Osteoblast (primary cell): ENCODE results near the gene B4GALT3. TPM values are rescaled to one million over a fixed set of nuclear protein-coding genes. Genes with fewer than 3 reads are reported as not detected.

Source experiments
- DNase-seq: peaks from one replicate; pipeline ENCODE4 v3.0.0; 2011; ENCODE audit warnings: low spot score, mixed read lengths; ENCODE audit not compliant: insufficient read length; ENCODE audit errors: missing footprints
- H2AFZ ChIP-seq: 2 replicates; pipeline ENCODE4 v1.6.0; 2011; ENCODE audit warnings: mild to moderate bottlenecking, low read length
- H3K27ac ChIP-seq: 2 replicates; pipeline ENCODE4 v1.5.1; 2011; ENCODE audit warnings: mild to moderate bottlenecking, low read depth, low read length, moderate library complexity
- H3K27me3 ChIP-seq: 2 replicates; pipeline ENCODE4 v1.6.0; 2012; ENCODE audit warnings: mild to moderate bottlenecking, control low read depth, inconsistent platforms, low read length, moderate library complexity; ENCODE audit not compliant: insufficient read depth
- H3K36me3 ChIP-seq: 2 replicates; pipeline ENCODE4 v1.5.1; 2011; ENCODE audit warnings: mild to moderate bottlenecking, low read length, control low read depth, moderate library complexity; ENCODE audit not compliant: insufficient read depth
- H3K4me1 ChIP-seq: 2 replicates; pipeline ENCODE4 v1.5.1; 2011; ENCODE audit warnings: mild to moderate bottlenecking, low read length, control low read depth, moderate library complexity; ENCODE audit not compliant: insufficient read depth
- H3K4me2 ChIP-seq: 2 replicates; pipeline ENCODE4 v1.6.0; 2011; ENCODE audit warnings: mild to moderate bottlenecking, low read length; ENCODE audit not compliant: insufficient read depth
- H3K4me3 ChIP-seq: fragments of 200-600 bp; sonication (generic); 3 replicates; pipeline ENCODE4 v1.5.1; 2012; ENCODE audit warnings: mild to moderate bottlenecking, low read length, inconsistent platforms; ENCODE audit not compliant: insufficient read depth
- H3K79me2 ChIP-seq: 2 replicates; pipeline ENCODE4 v1.6.0; 2012; ENCODE audit warnings: mild to moderate bottlenecking, low read length, control low read depth, inconsistent platforms; ENCODE audit not compliant: insufficient read depth
- H3K9me3 ChIP-seq: 2 replicates; pipeline ENCODE4 v1.5.1; 2011; ENCODE audit warnings: low read depth, low read length, control low read depth
- H4K20me1 ChIP-seq: 2 replicates; pipeline ENCODE4 v1.6.0; 2012; ENCODE audit warnings: mild to moderate bottlenecking, low read length, control low read depth; ENCODE audit not compliant: insufficient read depth
- CTCF ChIP-seq: IDR thresholded peaks from 2 replicates; pipeline ENCODE4 v1.5.1; 2011; ENCODE audit warnings: mild to moderate bottlenecking, low read depth, low read length, moderate library complexity; ENCODE audit errors: extremely low read depth
- total RNA-seq: library from RNA; depleted of rRNA; stranded (reverse); fragments of >200 nt; gene quantifications from 2 replicates; pipeline ENCODE4 v1.2.3, GENCODE V29; 2012

Gene B4GALT3
- total RNA-seq, 1 donor: 18.5 TPM

GRCh38 chr1:161165742-161166668, 11.3 kb downstream of the B4GALT3 start, which contains the start of gene PPOX:
TSS of gene PPOX (plus strand) at chr1:161166426. CDS start at chr1:161166848, 422 bp downstream.
- Histone ChIP-seq H3K27me3 (no peaks in the 10 kb centered on the region), H3K36me3 (peaks cover 46% of the 10 kb centered on the region), H3K9me3 (no peaks in the 10 kb centered on the region), H3K4me1 (peaks cover 15% of the 10 kb centered on the region), H2AFZ (peak within 1 kb of the TSS; percentile 88), H3K4me2 (peak within 1 kb of the TSS; percentile 92), H3K4me3 (peak within 1 kb of the TSS; percentile 84), H3K27ac (peak within 1 kb of the TSS; percentile 87), H3K79me2 (peaks cover 14% of the 10 kb centered on the region), H4K20me1 (no peaks in the 10 kb centered on the region)
- DNase-seq: peak; percentile 98
- TF ChIP-seq CTCF: peak; percentile 50

- H2AFZ ChIP-seq: no peak overlapping the region
- peaks cover 23% of the 10 kb centered on the region for H3K79me2 ChIP-seq
- peaks cover 38% of the 10 kb centered on the region for H3K36me3 ChIP-seq
- no peaks in the 10 kb centered on the region for H3K27me3 ChIP-seq
- no peaks in the 10 kb centered on the region for H3K9me3 ChIP-seq
- TF ChIP-seq CTCF: no peak
- H4K20me1 ChIP-seq: no peaks in the 10 kb centered on the region
- peaks cover 18% of the 10 kb centered on the region for H3K4me1 ChIP-seq
- peak overlapping the region; percentile 87 for H3K27ac ChIP-seq
- H3K4me2 ChIP-seq: peak overlapping the region; percentile 92
- H3K4me3 ChIP-seq: peak overlapping the region; percentile 84
- DNase-seq: no peak
These were observed 12.3 kb downstream of the B4GALT3 start for GRCh38 chr1:161164901-161165610.

GRCh38 chr1:161163793-161164192, 13.5 kb downstream of the B4GALT3 start:
- H3K27ac ChIP-seq: no peak overlapping the region
- H4K20me1 ChIP-seq: no peaks in the 10 kb centered on the region
- DNase-seq: no peak
- no peak overlapping the region for H3K4me3 ChIP-seq
- H2AFZ ChIP-seq: no peak overlapping the region
- no peak for TF ChIP-seq CTCF
- peaks cover 32% of the 10 kb centered on the region for H3K36me3 ChIP-seq
- H3K27me3 ChIP-seq: no peaks in the 10 kb centered on the region
- H3K4me1 ChIP-seq: peaks cover 26% of the 10 kb centered on the region
- H3K79me2 ChIP-seq: peaks cover 29% of the 10 kb centered on the region
- no peaks in the 10 kb centered on the region for H3K9me3 ChIP-seq
- no peak overlapping the region for H3K4me2 ChIP-seq

- no peak overlapping the region for H3K27ac ChIP-seq
- H3K27me3 ChIP-seq: no peaks in the 10 kb centered on the region
- peaks cover 41% of the 10 kb centered on the region for H3K36me3 ChIP-seq
- H3K79me2 ChIP-seq: peaks cover 29% of the 10 kb centered on the region
- H3K4me3 ChIP-seq: no peak overlapping the region
- no peak overlapping the region for H3K4me2 ChIP-seq
- H2AFZ ChIP-seq: no peak overlapping the region
- TF ChIP-seq CTCF: no peak
- peaks cover 30% of the 10 kb centered on the region for H3K4me1 ChIP-seq
- no peaks in the 10 kb centered on the region for H4K20me1 ChIP-seq
- H3K9me3 ChIP-seq: no peaks in the 10 kb centered on the region
- DNase-seq: peak; percentile 34
These were observed 14.5 kb downstream of the B4GALT3 start for GRCh38 chr1:161162806-161163205.
